K562 (cell line): ENCODE measurements around the gene GNAZ. TPM values are rescaled to one million over a fixed set of nuclear protein-coding genes. Genes with fewer than 3 reads are reported as not detected.

Source experiments
- CTBP1 ChIP-seq: fragments of 450-650 bp; IDR thresholded peaks from 2 replicates; pipeline ENCODE4 v1.6.1; 2016; ENCODE audit warnings: borderline replicate concordance
- ETS2 ChIP-seq: IDR thresholded peaks from 2 replicates; pipeline ENCODE4 v1.6.1; 2016; ENCODE audit warnings: borderline replicate concordance, missing genetic modification characterization, mild to moderate bottlenecking, moderate library complexity, missing compliant biosample characterization; ENCODE audit not compliant: poor library complexity, severe bottlenecking
- KDM4B ChIP-seq, 2 experiments: fragments of 450-650 bp in 1 of 2; sonication (generic) in 1 of 2; IDR thresholded peaks; 2 replicates each; pipeline ENCODE4 v1.6.1; 2016 to 2017; ENCODE audit warnings: borderline replicate concordance in 2 of 2, antibody characterized with exemption in 1 of 2, low read depth in 1 of 2, mild to moderate bottlenecking in 1 of 2
- MITF ChIP-seq: IDR thresholded peaks from 2 replicates; pipeline ENCODE4 v1.6.1; 2014; ENCODE audit warnings: antibody characterized with exemption
- NR2F6 ChIP-seq: fragments of 450-650 bp; formaldehyde crosslinking; IDR thresholded peaks from 2 replicates; pipeline ENCODE4 v1.4.0; 2020; ENCODE audit warnings: mild to moderate bottlenecking
- NR3C1 ChIP-seq: sonication (generic); formaldehyde crosslinking; IDR thresholded peaks from 2 replicates; pipeline ENCODE4 v1.8.1; 2022; ENCODE audit warnings: missing genetic modification reagents
- RBM15 ChIP-seq: fragments of 200-400 bp; formaldehyde crosslinking; IDR thresholded peaks from 2 replicates; pipeline ENCODE4 v1.6.1; 2018; ENCODE audit warnings: mild to moderate bottlenecking, low read length, moderate library complexity; ENCODE audit not compliant: insufficient read depth
- RBM25 ChIP-seq: fragments of 200-400 bp; formaldehyde crosslinking; IDR thresholded peaks from 2 replicates; pipeline ENCODE4 v1.6.1; 2018; ENCODE audit warnings: low read length, low read depth, moderate library complexity; ENCODE audit not compliant: severe bottlenecking
- STAT6 ChIP-seq: sonication (generic); formaldehyde crosslinking; IDR thresholded peaks from 2 replicates; pipeline ENCODE4 v1.8.1; 2023; ENCODE audit warnings: mild to moderate bottlenecking, missing genetic modification reagents
- ZFP91 ChIP-seq: sonication (generic); formaldehyde crosslinking; IDR thresholded peaks from 2 replicates; pipeline ENCODE4 v1.8.0; 2022; ENCODE audit warnings: mild to moderate bottlenecking, missing genetic modification reagents
- ZNF277 ChIP-seq: fragments of 250-450 bp; sonication (Bioruptor Pico); IDR thresholded peaks from 2 replicates; pipeline ENCODE4 v1.8.0; 2022; ENCODE audit warnings: inconsistent platforms, mild to moderate bottlenecking, moderate library complexity, borderline replicate concordance
- polyA plus RNA-seq, 8 experiments: library from polyadenylated mRNA; depleted of rRNA in 4 of 8; stranded (reverse) in 5 of 8; unstranded in 3 of 8; fragments of >200 nt; fragmentation: Nextera tagmentation in 2 of 8; fragmentation: Illumina TruSeq in 1 of 8; extraction: Ambion mirVana in 2 of 8; extraction: Trizol in 1 of 8; gene quantifications; 2 replicates each; pipeline versions ENCODE4 v1.2.1 to v1.2.3, GENCODE V29; 2011 to 2014; ENCODE audit warnings: inconsistent platforms in 1 of 8, missing spikeins in 1 of 8
- total RNA-seq, 7 experiments: library from RNA; depleted of rRNA in 6 of 7; stranded (reverse); fragments of >200 nt in 6 of 7; fragmentation: Illumina TruSeq in 2 of 7; extraction: Trizol in 2 of 7; gene quantifications; 2 replicates each; pipeline versions ENCODE4 v1.2.1 to v1.2.3, GENCODE V29; 2011 to 2021; ENCODE audit warnings: low replicate concordance in 1 of 7
- TF ChIP-seq, protein P1 (sequence below): fragments of 150-350 bp; IDR thresholded peaks from 2 replicates; pipeline ENCODE4 v1.6.1; 2014; ENCODE audit warnings: low read depth, mild to moderate bottlenecking, low read length, borderline replicate concordance
- TF ChIP-seq, protein P2 (sequence below): fragments of 450-650 bp; IDR thresholded peaks from 2 replicates; pipeline ENCODE4 v1.7.0; 2016; ENCODE audit warnings: borderline replicate concordance

Gene GNAZ
- total and polyA plus RNA-seq, 9 of the 15 experiments (the other 6 are each of a cell fraction or from before 2014, with no cell fraction given), result 0.04 to 0.22 (median 0.13) TPM; not detected in 3

- TF ChIP-seq ZNF277 (CRISPR knock-in tag) (no peak), MITF (no peak), STAT6 (CRISPR knock-in tag) (no peak; the same call in 1 of the 2 replicates), NR2F6 (CRISPR knock-in tag) (no peak), RBM25 (no peak), NR3C1 (CRISPR knock-in tag) (no peak), KDM4B (IDR thresholded peaks at IDR 0.05; ENCODE audit: borderline replicate concordance in 2 of 2, low read depth in 1 of 2) (no peak), CTBP1 (no peak), RBM15 (no peak), ZFP91 (CRISPR knock-in tag) (no peak), ETS2 (no peak)
- TF ChIP-seq, protein P1, sequence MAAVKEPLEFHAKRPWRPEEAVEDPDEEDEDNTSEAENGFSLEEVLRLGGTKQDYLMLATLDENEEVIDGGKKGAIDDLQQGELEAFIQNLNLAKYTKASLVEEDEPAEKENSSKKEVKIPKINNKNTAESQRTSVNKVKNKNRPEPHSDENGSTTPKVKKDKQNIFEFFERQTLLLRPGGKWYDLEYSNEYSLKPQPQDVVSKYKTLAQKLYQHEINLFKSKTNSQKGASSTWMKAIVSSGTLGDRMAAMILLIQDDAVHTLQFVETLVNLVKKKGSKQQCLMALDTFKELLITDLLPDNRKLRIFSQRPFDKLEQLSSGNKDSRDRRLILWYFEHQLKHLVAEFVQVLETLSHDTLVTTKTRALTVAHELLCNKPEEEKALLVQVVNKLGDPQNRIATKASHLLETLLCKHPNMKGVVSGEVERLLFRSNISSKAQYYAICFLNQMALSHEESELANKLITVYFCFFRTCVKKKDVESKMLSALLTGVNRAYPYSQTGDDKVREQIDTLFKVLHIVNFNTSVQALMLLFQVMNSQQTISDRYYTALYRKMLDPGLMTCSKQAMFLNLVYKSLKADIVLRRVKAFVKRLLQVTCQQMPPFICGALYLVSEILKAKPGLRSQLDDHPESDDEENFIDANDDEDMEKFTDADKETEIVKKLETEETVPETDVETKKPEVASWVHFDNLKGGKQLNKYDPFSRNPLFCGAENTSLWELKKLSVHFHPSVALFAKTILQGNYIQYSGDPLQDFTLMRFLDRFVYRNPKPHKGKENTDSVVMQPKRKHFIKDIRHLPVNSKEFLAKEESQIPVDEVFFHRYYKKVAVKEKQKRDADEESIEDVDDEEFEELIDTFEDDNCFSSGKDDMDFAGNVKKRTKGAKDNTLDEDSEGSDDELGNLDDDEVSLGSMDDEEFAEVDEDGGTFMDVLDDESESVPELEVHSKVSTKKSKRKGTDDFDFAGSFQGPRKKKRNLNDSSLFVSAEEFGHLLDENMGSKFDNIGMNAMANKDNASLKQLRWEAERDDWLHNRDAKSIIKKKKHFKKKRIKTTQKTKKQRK, result 0 out of 2 replicates have a peak, but pooled peaks have one; percentile 12
- TF ChIP-seq, protein P2, sequence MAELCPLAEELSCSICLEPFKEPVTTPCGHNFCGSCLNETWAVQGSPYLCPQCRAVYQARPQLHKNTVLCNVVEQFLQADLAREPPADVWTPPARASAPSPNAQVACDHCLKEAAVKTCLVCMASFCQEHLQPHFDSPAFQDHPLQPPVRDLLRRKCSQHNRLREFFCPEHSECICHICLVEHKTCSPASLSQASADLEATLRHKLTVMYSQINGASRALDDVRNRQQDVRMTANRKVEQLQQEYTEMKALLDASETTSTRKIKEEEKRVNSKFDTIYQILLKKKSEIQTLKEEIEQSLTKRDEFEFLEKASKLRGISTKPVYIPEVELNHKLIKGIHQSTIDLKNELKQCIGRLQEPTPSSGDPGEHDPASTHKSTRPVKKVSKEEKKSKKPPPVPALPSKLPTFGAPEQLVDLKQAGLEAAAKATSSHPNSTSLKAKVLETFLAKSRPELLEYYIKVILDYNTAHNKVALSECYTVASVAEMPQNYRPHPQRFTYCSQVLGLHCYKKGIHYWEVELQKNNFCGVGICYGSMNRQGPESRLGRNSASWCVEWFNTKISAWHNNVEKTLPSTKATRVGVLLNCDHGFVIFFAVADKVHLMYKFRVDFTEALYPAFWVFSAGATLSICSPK, result no peak
Measured at GRCh38 chr22:23092217-23092955, 22.1 kb downstream of the GNAZ start (continued).
